ENCODE measurements around the gene BANF1.

Gene BANF1

GRCh38 chr11:66035653-66036333, 33.5 kb downstream of the BANF1 start:
- DNase-seq (ENCODE audit: extremely low read depth in 1 of 2, low read depth in 1 of 2), result no peak

GRCh38 chr11:66036334-66036710, 34.0 kb downstream of the BANF1 start:
- DNase-seq (ENCODE audit: extremely low read depth in 1 of 2, low read depth in 1 of 2), result no peak

DNA sequence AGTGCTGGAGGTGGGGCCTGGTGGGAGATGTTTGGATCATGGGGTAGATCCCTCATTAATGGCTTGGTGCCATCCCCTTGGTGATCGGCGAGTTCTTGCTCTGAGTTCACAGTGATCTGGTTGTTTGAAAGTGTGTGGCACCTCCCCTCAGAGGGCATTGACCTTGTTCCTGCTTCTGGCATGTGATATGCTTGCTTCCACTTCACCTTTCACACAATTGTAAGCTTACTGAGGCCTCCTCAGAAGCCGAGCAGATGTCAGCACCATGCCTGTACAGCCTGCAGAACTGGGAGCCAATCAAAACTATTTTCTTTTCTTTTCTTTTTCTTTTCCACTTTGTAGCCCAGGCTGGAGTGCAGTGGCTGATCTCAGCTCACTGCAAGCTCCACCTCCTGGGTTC, 35.0 kb downstream of the BANF1 start:
- no peak for DNase-seq (ENCODE audit: extremely low read depth in 1 of 2, low read depth in 1 of 2)

DNA sequence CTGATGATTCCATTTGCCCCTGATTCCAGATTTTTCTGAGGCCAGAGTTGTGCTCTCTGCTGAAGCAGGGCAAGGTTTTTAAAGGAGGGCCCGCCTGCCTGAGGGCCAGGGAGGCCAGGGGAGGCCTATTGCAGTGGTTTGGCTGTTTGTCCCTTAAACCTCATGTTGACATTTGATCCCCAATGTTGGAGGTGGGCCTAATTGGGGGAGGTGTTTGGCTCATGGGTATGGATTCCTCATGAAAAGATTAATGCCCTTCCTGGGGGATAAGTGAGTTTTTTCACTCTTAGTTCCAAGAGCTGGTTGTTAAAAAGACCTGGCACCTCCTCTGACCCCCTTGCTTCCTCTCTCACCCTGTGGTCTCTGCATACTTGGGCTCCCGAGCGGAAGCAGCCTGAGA, 37.5 kb downstream of the BANF1 start:
- no peak for DNase-seq (ENCODE audit: extremely low read depth in 1 of 2, low read depth in 1 of 2)

GRCh38 chr11:66042227-66042995, 40.1 kb downstream of the BANF1 start:
- DNase-seq (ENCODE audit: extremely low read depth in 1 of 2, low read depth in 1 of 2), result no peak

DNA sequence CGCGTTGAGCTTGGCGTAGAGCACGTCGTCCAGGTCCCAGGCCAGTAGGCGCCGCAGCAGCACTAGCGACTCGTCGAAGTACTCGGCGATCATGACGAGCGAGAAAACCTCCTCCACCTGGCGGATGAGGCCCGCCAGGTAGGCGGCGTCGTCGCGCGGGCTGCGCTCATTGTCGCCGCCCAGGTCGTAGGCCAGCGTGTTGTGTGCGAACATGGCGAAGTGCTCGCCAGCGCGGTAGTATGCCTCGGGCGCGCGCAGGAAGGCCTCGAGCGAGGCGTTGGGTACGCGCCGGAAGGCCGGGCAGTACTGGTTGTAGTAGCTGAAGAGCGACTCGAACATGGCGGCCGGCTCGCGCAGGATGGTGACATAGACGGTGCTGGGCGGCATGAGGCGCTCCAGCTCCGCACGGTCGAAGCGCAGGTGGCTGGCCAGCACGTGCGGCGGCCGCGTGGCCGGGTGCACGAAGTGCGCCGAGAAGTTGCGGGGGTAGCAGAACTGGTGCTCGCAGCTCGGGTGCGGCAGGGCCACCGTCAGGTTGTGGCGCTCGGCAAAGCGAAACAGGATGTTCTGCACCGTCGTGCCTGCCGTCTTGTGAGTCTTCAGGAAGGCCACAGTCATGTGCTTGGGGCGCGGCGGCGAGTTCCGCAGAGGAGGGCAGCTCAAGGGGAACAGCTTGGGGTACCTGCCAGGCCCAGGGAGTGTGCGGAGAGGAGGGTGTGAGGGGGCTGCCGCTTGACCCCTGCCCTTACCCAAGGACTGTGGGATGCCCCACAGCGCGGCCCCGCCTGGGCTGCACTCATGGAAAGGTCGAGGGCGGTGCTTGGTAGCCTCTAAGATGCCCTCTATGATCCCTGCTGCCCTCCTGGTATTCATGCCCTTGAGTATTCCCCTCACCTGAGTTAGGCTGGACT, 40.9 kb downstream of the BANF1 start:
- no peak for DNase-seq (ENCODE audit: extremely low read depth in 1 of 2, low read depth in 1 of 2)

- peak in 1 of 2 donors; percentile 26 for DNase-seq (ENCODE audit: extremely low read depth in 1 of 2, low read depth in 1 of 2)
Measured at GRCh38 chr11:66044757-66045156, 42.5 kb downstream of the BANF1 start.

DNA sequence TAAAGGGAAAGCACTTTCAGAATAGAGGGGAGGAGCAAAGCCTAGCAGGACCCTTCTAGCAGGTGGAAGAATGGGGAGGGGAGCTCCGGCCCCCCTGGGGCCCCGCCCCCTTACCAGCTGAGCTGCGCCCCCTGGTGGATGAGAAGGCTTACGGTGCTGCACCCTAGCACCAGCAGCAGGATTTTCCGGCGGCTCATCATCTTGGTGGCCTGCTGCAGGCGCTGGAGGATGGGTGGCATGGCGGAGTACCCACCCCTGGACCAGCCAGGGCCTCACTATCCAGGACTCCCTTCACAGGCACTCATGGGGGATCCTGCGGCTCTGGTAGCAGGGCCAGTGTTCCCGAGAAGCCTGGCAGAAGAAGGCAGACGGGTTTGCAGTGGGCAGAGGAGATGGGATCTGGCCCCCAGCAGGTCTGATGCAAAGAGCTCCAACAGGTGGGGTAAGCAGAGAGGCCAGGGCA, 42.9 kb downstream of the BANF1 start:
- DNase-seq (ENCODE audit: extremely low read depth in 1 of 2, low read depth in 1 of 2), result peak; percentile 58 to 69

DNA sequence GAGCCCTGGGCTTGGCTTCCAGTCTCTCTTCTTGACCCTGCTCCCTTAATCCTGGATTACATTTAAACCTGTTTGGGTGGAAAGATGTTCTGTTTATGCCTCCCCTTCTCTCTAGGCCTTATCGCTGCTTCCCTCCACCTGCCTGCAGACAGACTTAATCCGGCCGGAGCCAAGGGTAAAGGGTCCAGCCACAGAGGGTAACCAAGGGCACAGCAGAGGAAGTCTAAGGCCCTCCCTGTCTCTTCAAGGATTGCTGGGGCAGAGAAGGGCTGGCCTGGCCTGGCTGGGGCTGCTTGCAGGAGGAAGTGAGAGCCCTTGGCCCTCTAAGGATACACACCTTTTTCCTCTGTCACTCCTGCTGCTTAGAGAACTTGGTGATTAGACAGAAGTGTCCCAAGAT, 44.6 kb downstream of the BANF1 start:
- no peak for DNase-seq (ENCODE audit: extremely low read depth in 1 of 2, low read depth in 1 of 2)

DNA sequence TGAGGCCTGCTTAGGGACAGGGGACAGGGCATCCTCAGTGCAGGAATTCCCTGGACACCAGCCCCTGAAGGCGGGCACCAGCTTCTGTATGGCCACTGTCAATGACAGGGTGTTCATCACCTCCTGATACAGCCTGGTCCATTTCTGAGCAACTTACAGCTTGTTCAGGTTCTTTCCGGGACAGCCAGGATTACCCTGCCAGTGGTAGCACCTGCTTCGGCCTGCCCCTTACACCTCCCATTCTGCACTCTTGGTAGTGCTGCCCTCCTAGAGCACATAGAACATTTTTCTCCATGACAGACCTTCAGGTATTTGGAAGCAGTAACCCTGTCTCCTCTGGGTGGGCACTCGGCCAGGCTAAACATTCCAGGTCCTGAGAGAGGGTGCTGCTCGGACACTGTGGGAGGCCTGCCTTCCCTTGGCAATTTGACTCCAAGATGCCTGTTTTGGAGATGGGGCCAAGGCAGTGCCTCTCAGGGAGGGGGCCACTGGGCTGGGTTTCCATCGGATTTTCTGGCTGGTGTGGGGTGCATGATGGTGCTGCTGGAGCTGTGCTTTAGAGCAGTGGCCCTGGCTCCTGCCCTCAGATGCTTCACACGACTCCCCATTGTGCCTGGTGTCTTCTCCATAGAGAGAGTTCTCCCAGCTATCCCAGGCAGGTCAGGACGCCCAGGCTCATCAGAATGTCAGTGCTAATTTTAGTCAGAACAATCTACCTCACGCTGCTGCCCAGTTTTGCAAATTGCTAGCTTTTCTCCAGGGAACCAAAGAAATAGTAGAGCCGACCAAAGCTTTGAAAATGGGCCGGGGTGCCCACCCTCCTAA, 45.5 kb downstream of the BANF1 start:
- DNase-seq (ENCODE audit: extremely low read depth in 1 of 2, low read depth in 1 of 2), result no peak

- no peak for DNase-seq (ENCODE audit: extremely low read depth in 1 of 2, low read depth in 1 of 2)
Measured at GRCh38 chr11:66048547-66049323, 46.4 kb downstream of the BANF1 start, which contains the start of gene GAL3ST3. GAL3ST3 (minus strand) TSS chr11:66049161; CDS start chr11:66045415, 3,746 bp downstream.

- DNase-seq (ENCODE audit: extremely low read depth in 1 of 2, low read depth in 1 of 2), result no peak
Measured at GRCh38 chr11:66050581-66051231, 48.4 kb downstream of the BANF1 start.

DNA sequence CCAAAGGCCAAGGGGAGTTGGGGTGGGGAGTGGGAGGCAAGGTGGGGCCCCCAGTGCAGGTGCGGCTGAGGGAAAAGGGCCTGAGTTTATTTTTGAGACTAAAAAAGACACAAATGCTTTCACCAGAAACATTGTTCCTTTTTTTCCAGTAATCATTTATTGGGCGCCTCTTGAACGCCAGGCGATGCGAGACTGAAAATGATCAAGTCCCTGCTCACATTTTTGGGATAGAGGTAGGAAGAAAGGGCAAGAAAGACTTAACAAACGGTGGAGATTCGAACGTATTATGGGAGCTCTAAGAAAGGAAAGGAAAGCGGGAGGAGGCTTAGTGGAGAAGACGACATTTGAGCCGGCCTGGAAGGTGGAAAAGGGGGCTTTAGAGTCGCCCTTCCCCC, 49.1 kb downstream of the BANF1 start:
- DNase-seq (ENCODE audit: extremely low read depth in 1 of 2, low read depth in 1 of 2), result no peak

DNA sequence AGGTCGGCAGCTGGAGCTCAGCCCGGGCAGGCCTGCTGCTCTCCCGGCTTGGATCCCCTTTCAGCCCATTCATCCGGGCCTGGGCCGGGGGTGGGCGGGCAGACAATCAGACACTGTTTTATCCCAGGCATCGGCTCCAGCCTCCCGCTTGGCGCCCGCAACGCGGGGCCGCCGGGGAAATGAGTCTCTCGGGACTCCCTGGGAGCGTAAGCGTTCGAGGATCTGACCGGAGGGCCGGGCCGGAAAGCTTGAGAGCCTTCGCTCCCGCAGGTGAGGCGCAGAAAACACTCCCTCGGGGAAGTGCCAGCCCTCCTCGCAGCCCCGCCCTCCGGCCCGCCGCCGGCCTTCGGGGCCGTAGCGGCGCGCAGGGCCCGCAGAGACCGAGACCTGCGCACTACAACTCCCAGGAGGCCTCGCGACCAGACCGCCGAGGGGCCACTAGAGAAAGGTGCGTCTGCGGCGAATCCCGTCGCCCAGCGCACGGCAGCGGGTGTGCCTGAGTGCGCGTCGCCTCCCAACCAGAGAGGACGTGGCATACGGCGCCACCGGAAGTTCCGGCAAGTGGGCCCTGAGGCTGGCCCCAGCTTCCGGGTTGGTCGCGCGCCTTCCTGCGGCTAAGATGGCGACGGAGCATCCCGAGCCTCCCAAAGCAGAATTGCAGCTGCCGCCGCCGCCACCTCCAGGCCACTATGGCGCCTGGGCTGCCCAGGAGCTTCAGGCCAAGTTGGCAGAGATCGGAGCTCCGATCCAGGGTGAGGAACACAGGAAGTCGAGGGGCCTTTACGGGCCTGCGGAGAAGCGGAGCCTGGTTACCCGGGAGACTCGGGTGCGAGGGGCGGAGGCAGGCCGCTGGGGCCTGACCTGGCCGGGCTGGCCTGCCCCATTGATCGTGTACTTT, 49.7 kb downstream of the BANF1 start, which contains the start of gene SF3B2:
TSS of gene SF3B2 (plus strand) at position 599 of the 898 bp plus-strand sequence. CDS start at position 620, 21 bp downstream.
- peak; percentile 93 to 96 for DNase-seq (ENCODE audit: extremely low read depth in 1 of 2, low read depth in 1 of 2)

GRCh38 chr11:66052664-66052982, 50.3 kb downstream of the BANF1 start:
- no peak for DNase-seq (ENCODE audit: extremely low read depth in 1 of 2, low read depth in 1 of 2)

Data from stimulated activated CD8-positive, alpha-beta memory T cell treated with anti-CD3 and anti-CD28 coated beads, Interleukin-7, amount 100 ng/mL, for 48 hours (primary cell).